ENCODE measurements around the gene PRKAA1. TPM values are rescaled to one million over a fixed set of nuclear protein-coding genes. Genes with fewer than 3 reads are reported as not detected.

The PRKAA1 gene
- total and polyA plus RNA-seq, 2 donors = 31.6 to 43.5 TPM

DNA sequence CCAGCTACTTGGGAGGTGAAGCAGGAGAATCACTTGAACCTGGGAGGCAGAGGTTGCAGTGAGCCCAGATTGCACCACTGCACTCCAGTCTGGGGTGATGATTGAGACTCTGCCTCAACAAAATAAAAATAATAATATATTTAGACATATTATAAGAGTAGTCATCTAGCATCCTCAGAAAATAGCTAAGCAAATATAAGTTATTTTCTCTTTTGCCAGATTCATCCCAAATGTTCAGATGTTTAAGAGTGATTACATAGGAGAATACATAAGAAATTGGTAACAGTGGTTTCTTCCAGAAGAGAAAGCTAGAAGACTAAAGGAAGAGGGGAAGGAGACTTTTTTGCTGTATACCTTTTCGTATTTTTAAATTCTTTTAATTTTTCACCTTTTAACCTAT is 20.0 kb downstream of the PRKAA1 start:
- no peak overlapping the region for H3K27ac ChIP-seq (ENCODE audit: low read depth in 1 of 2, low read length in 1 of 2)
- H3K9me3 ChIP-seq (ENCODE audit: control insufficient read depth in 2 of 2, insufficient read depth in 1 of 2, low read length in 1 of 2) = no peaks in the 10 kb centered on the region
- DNase-seq (ENCODE audit: low read depth in 6 of 9, low spot score in 9 of 9) = no peak
- H3K4me3 ChIP-seq (ENCODE audit: low read length in 2 of 2) = no peak overlapping the region
- no peaks in the 10 kb centered on the region for H3K27me3 ChIP-seq (ENCODE audit: control insufficient read depth in 2 of 2, insufficient read depth in 1 of 2, low read length in 1 of 2)
- WGBS = 97% methylated on average over 1 of the region's 1 CpG
- H3K36me3 ChIP-seq (ENCODE audit: control insufficient read depth in 2 of 2, insufficient read depth in 2 of 2, low read length in 1 of 2) = peaks cover 4 to 21% of the 10 kb centered on the region in 2 donors
- H3K4me1 ChIP-seq (ENCODE audit: control insufficient read depth in 2 of 2, insufficient read depth in 2 of 2, low read length in 2 of 2) = no peaks in the 10 kb centered on the region

DNA sequence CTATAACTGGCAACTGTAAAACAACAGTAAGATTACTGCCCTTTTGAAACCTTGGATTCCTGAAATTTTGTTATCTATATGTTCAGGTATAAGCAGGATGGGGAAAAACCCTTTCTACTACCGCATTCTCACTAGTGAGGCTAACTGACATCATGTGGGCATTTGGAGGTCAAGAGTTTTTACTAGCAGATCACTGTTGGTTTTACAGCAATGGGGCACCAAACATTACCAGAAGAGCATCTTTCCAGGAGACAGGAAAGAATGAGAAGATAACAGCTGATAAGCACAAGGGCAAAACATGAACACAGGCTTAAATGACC is 21.6 kb downstream of the PRKAA1 start:
- Histone ChIP-seq H3K27ac (ENCODE audit: low read depth in 1 of 2, low read length in 1 of 2) (no peak overlapping the region), H3K36me3 (ENCODE audit: control insufficient read depth in 2 of 2, insufficient read depth in 2 of 2, low read length in 1 of 2) (peaks cover 4 to 22% of the 10 kb centered on the region in 2 donors), H3K9me3 (ENCODE audit: control insufficient read depth in 2 of 2, insufficient read depth in 1 of 2, low read length in 1 of 2) (no peaks in the 10 kb centered on the region), H3K4me1 (ENCODE audit: control insufficient read depth in 2 of 2, insufficient read depth in 2 of 2, low read length in 2 of 2) (no peaks in the 10 kb centered on the region), H3K4me3 (ENCODE audit: low read length in 2 of 2) (no peak overlapping the region), H3K27me3 (ENCODE audit: control insufficient read depth in 2 of 2, insufficient read depth in 1 of 2, low read length in 1 of 2) (no peaks in the 10 kb centered on the region)
- 97% methylated on average over 1 of the region's 1 CpG for WGBS
- no peak for DNase-seq (ENCODE audit: low read depth in 6 of 9, low spot score in 9 of 9)

DNA sequence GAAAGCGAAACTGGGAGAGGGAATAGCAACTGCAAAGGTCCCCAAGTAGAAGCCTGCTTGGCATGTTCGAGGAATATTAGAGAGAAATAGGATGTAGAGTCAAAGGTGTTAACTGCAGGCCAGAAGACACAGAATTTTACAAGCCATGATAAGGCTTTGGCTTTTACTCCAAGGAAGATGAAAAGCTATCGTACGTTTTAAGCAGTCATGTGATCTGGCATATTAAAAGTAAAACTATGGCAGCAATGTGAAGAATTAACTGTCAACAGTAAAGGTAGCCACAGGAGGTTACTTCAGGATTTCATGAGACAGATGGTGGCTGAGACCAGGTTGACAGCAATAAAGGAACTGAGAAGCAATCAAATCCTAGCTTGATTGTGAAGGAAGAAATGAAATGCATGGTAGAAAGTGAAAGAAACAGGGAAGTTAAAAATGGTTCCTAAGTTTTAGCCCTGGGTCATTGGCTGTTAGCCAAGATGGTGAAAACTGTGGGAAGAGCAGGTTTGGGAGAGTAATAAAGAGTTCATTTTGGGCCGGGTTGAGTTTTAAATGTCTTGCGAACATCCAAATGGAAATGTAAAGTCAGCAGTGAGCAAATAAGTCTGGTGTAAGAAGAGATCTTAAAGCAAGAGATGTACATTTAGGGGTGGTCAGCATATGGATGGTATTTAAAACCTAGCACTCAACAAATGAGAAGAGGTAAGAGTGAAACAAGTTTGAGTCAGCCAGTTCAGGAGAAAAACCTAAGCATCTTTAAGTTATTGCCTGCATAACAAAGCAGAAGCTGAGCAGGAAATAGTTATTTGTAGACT is 22.1 kb downstream of the PRKAA1 start:
- Histone ChIP-seq H3K4me1 (ENCODE audit: control insufficient read depth in 2 of 2, insufficient read depth in 2 of 2, low read length in 2 of 2) (no peaks in the 10 kb centered on the region), H3K4me3 (ENCODE audit: low read length in 2 of 2) (no peak overlapping the region), H3K36me3 (ENCODE audit: control insufficient read depth in 2 of 2, insufficient read depth in 2 of 2, low read length in 1 of 2) (peaks cover 4 to 26% of the 10 kb centered on the region in 2 donors), H3K27ac (ENCODE audit: low read depth in 1 of 2, low read length in 1 of 2) (no peak overlapping the region), H3K9me3 (ENCODE audit: control insufficient read depth in 2 of 2, insufficient read depth in 1 of 2, low read length in 1 of 2) (no peaks in the 10 kb centered on the region), H3K27me3 (ENCODE audit: control insufficient read depth in 2 of 2, insufficient read depth in 1 of 2, low read length in 1 of 2) (no peaks in the 10 kb centered on the region)
- 97% methylated on average over 6 of the region's 6 CpGs for WGBS
- DNase-seq (ENCODE audit: low read depth in 6 of 9, low spot score in 9 of 9) = no peak

DNA sequence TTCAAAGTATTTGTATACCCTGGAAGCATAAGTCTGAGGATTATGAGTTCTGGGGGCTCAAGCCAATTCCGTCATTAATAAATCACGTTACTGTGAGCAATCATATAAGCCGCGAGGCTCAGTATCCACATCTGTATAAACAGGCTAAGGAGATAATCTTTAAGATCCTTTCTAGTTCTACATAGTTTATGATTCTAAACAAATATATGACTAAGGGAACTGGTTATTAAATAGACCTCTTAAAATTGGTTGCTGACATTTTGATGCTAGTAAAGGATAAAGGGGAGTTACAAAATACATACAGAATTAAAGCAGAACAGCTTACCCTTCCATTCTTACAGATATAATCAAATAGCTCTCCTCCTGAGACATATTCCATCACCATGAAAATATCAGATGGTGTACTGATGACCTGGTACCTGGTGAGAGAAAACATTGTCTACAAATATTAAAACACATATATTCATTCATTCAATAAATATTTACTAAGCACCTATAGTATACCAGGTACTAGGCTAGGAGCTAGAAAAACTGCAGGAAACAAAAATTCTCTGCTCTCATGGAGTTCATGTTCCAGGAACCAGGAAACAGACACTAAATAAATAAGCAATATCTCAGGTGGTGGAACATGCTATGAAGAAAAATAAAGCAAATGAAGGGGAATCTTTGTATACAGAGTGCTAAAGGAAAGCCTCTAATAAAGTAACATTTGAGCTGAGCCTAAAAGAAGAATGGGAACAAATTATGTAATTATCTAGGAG is 22.9 kb downstream of the PRKAA1 start:
- Histone ChIP-seq H3K4me1 (ENCODE audit: control insufficient read depth in 2 of 2, insufficient read depth in 2 of 2, low read length in 2 of 2) (no peaks in the 10 kb centered on the region), H3K9me3 (ENCODE audit: control insufficient read depth in 2 of 2, insufficient read depth in 1 of 2, low read length in 1 of 2) (no peaks in the 10 kb centered on the region), H3K27ac (ENCODE audit: low read depth in 1 of 2, low read length in 1 of 2) (no peak overlapping the region), H3K4me3 (ENCODE audit: low read length in 2 of 2) (no peak overlapping the region), H3K36me3 (ENCODE audit: control insufficient read depth in 2 of 2, insufficient read depth in 2 of 2, low read length in 1 of 2) (peaks cover 4 to 30% of the 10 kb centered on the region in 2 donors), H3K27me3 (ENCODE audit: control insufficient read depth in 2 of 2, insufficient read depth in 1 of 2, low read length in 1 of 2) (no peaks in the 10 kb centered on the region)
- 97% methylated on average over 4 of the region's 4 CpGs for WGBS
- no peak for DNase-seq (ENCODE audit: low read depth in 6 of 9, low spot score in 9 of 9)

DNA sequence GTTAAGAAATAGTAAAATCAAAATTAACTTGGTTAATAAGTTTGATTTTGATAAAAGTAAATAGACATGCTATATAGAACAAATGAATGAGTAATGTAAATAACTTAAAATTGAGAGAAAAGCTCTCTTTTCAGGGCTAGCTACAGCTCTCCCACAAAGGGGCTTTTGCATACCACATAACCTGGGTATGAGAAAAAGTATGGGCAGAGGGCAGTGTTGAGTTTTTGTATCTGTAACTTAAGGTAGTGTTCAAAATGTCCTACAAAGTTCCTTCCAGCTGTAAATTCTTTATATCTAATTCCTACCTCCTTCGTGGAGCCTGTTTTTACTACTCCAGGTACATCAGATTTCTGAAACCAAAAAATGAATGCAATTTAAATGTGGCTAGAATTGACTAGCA is 23.6 kb downstream of the PRKAA1 start:
- no peak overlapping the region for H3K27ac ChIP-seq (ENCODE audit: low read depth in 1 of 2, low read length in 1 of 2)
- H3K9me3 ChIP-seq (ENCODE audit: control insufficient read depth in 2 of 2, insufficient read depth in 1 of 2, low read length in 1 of 2) = no peaks in the 10 kb centered on the region
- DNase-seq (ENCODE audit: low read depth in 6 of 9, low spot score in 9 of 9) = no peak
- no peaks in the 10 kb centered on the region for H3K27me3 ChIP-seq (ENCODE audit: control insufficient read depth in 2 of 2, insufficient read depth in 1 of 2, low read length in 1 of 2)
- peaks cover 4 to 30% of the 10 kb centered on the region in 2 donors for H3K36me3 ChIP-seq (ENCODE audit: control insufficient read depth in 2 of 2, insufficient read depth in 2 of 2, low read length in 1 of 2)
- no peaks in the 10 kb centered on the region for H3K4me1 ChIP-seq (ENCODE audit: control insufficient read depth in 2 of 2, insufficient read depth in 2 of 2, low read length in 2 of 2)
- no peak overlapping the region for H3K4me3 ChIP-seq (ENCODE audit: low read length in 2 of 2)
- 96% methylated on average over 1 of the region's 1 CpG for WGBS

DNA sequence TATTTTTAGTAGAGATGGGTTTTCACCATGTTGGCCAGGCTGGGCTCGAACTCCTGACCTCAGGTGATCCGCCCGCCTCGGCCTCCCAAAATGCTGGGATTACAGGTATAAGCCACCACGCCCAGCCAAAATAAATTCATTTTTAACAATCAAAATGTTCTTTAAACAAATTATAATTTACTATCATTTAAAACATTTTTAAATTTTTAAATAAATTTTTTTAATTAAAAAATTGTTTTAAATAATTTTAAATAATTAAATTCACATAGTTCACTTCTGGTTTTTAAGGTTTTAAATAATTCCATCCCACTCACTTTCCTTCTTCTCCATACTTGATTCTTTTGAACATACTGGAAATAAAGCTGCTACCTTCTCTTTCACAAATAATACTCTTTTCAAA is 27.4 kb downstream of the PRKAA1 start:
- 99% methylated on average over 5 of the region's 5 CpGs for WGBS
- Histone ChIP-seq H3K4me3 (ENCODE audit: low read length in 2 of 2) (no peak overlapping the region), H3K27me3 (ENCODE audit: control insufficient read depth in 2 of 2, insufficient read depth in 1 of 2, low read length in 1 of 2) (no peaks in the 10 kb centered on the region), H3K36me3 (ENCODE audit: control insufficient read depth in 2 of 2, insufficient read depth in 2 of 2, low read length in 1 of 2) (peaks cover 7 to 29% of the 10 kb centered on the region in 2 donors), H3K9me3 (ENCODE audit: control insufficient read depth in 2 of 2, insufficient read depth in 1 of 2, low read length in 1 of 2) (no peaks in the 10 kb centered on the region), H3K27ac (ENCODE audit: low read depth in 1 of 2, low read length in 1 of 2) (no peak overlapping the region), H3K4me1 (ENCODE audit: control insufficient read depth in 2 of 2, insufficient read depth in 2 of 2, low read length in 2 of 2) (no peaks in the 10 kb centered on the region)
- DNase-seq (ENCODE audit: low read depth in 6 of 9, low spot score in 9 of 9) = no peak

DNA sequence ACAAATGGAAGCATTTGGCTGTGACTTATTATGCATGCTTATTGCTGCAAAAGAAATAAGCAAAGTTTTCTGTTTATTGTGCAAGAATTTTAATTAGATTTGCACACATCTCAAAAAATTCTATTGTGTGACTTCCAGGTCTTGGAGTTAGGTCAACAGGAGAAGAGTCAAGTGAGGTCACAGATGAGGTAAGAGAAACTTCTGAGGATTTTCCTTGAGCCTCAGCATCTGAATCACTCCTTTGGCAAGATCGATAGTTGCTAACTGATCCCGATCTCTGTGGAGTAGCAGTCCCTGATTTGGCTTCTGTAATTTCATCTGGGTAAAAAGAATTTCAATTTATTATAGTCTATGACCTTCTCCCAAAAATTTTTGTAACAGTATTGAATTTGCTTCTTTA is 35.5 kb downstream of the PRKAA1 start:
- Histone ChIP-seq H3K27me3 (ENCODE audit: control insufficient read depth in 2 of 2, insufficient read depth in 1 of 2, low read length in 1 of 2) (no peaks in the 10 kb centered on the region), H3K36me3 (ENCODE audit: control insufficient read depth in 2 of 2, insufficient read depth in 2 of 2, low read length in 1 of 2) (peaks cover 6 to 33% of the 10 kb centered on the region in 2 donors), H3K4me1 (ENCODE audit: control insufficient read depth in 2 of 2, insufficient read depth in 2 of 2, low read length in 2 of 2) (no peaks in the 10 kb centered on the region), H3K9me3 (ENCODE audit: control insufficient read depth in 2 of 2, insufficient read depth in 1 of 2, low read length in 1 of 2) (no peaks in the 10 kb centered on the region), H3K27ac (ENCODE audit: low read depth in 1 of 2, low read length in 1 of 2) (no peak overlapping the region), H3K4me3 (ENCODE audit: low read length in 2 of 2) (no peak overlapping the region)
- DNase-seq (ENCODE audit: low read depth in 6 of 9, low spot score in 9 of 9) = no peak
- WGBS = 96% methylated on average over 2 of the region's 2 CpGs

DNA sequence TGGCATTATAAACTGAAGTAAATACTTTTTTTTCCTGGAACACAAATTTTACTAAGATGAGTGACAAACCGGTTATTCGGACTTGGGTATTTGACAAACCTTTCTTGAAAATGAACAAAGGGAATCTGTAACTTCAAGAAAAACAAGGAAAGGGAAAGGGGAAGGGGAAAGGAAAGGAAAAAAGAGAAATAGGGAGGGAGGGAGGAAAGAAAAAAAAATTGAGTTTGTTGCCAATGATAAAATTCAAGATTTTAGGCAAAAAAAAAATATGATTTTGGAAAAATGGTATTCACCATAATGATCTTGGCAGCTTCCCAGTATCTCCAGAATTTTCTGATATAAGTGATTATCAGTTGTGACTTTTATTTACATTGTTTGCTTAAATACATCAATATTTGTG is 40.8 kb downstream of the PRKAA1 start:
- H3K27me3 ChIP-seq (ENCODE audit: control insufficient read depth in 2 of 2, insufficient read depth in 1 of 2, low read length in 1 of 2) = no peaks in the 10 kb centered on the region
- no peak overlapping the region for H3K4me3 ChIP-seq (ENCODE audit: low read length in 2 of 2)
- H3K9me3 ChIP-seq (ENCODE audit: control insufficient read depth in 2 of 2, insufficient read depth in 1 of 2, low read length in 1 of 2) = no peaks in the 10 kb centered on the region
- H3K36me3 ChIP-seq (ENCODE audit: control insufficient read depth in 2 of 2, insufficient read depth in 2 of 2, low read length in 1 of 2) = peaks cover 0 to 2% of the 10 kb centered on the region in 2 donors
- DNase-seq (ENCODE audit: low read depth in 6 of 9, low spot score in 9 of 9) = no peak
- 98% methylated on average over 2 of the region's 2 CpGs for WGBS
- H3K4me1 ChIP-seq (ENCODE audit: control insufficient read depth in 2 of 2, insufficient read depth in 2 of 2, low read length in 2 of 2) = peaks cover 3 to 10% of the 10 kb centered on the region in 2 donors
- H3K27ac ChIP-seq (ENCODE audit: low read depth in 1 of 2, low read length in 1 of 2) = no peak overlapping the region
